ENCODE measurements around the gene NBL1.

NBL1 gene

DNA sequence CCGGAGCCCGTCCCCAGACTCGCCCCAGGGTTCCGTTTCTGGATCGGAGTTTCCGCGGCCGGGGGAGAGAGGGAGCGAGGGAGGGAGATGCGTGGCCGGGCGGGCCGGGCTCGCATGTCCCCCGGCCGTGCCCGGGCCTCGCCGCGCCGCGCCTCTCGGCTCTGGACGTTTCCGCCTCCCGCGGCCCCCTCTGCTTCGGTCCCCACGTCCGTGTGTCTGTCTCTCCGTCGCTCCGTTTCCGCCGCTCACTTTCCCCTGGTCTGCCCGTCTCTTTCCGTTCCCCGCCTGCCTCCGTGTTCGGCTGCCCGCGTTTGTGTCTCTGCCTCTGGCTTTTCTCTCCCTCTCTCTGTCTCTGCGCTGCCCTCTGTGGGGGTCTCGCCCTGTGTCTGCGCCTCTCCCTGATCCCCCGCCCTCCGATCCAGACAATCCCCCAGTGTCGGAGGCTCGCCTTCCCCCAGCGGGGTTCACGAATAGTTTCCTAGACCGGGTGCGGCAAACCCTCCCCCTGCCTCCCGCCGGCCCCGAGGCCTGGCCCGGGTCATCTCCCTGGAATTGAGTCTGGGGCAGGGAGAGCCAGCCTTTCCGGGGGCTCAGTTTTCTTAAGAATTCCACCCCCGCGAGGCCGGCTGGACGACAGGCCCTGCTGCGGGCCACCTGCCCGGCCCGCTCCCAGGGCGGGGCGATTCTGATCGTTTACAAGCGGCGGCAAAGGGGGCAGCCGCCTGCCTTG lies 735 bp downstream of the NBL1 start:
- TF ChIP-seq JUND (IDR thresholded peaks at IDR 0.05; ENCODE audit: low read depth) = no peak
- in situ Hi-C loops (cut with HindIII; ENCODE audit: low pct_unique_long_range_greater_than_20kb, low sequenced_read_pairs) = no loop called here

DNA sequence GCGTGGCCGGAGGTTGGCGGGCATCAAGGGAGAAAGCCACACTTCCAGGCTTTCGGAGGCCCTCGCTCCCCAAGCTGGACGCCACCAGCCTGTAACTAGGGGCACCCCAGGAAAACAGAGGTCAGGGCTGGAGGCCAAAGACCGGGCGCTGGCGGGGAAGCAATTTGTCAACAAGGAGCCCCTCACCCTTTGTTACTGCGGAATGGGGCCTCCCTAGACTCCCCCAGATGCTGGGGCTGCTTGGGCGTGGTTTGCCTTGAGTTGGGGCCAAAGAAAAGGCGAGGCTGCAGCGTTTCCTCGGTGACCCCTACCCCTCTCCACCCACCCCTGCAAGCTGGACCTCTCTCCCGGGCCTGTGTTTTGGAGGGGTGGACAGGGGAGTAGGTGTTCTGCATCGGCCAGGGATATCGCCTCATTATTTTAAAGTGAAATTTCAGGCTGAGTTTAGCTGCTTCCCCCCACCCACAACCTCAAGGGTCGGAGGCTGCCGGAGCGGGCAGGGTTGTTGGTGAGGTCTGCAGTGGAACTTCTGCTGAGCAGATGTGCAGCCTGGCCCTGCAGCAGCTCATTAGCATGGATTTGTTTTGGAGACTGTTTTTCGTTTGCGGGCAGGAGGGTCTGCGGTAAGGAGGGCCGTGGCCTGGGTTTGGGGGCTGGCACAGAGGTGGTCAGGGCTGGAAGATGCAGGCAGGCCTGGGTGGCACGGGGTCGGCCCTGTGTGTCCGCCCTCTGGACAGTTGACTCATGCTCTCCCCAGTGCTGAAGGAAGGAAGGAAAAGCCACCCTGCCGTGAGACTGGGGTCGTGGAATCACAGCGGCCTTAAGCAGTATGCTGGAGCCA lies 1.5 kb downstream of the NBL1 start:
- in situ Hi-C loops (cut with HindIII; ENCODE audit: low pct_unique_long_range_greater_than_20kb, low sequenced_read_pairs) = no loop called here
- DNase-seq (ENCODE audit: low read depth in 1 of 2, low spot score in 1 of 2) = no peak
- no peak for TF ChIP-seq JUND (IDR thresholded peaks at IDR 0.05; ENCODE audit: low read depth)

More for the DNA sequence above, 735 bp downstream of the NBL1 start:
- DNase-seq (ENCODE audit: low read depth in 1 of 2, low spot score in 1 of 2) = no peak

DNA sequence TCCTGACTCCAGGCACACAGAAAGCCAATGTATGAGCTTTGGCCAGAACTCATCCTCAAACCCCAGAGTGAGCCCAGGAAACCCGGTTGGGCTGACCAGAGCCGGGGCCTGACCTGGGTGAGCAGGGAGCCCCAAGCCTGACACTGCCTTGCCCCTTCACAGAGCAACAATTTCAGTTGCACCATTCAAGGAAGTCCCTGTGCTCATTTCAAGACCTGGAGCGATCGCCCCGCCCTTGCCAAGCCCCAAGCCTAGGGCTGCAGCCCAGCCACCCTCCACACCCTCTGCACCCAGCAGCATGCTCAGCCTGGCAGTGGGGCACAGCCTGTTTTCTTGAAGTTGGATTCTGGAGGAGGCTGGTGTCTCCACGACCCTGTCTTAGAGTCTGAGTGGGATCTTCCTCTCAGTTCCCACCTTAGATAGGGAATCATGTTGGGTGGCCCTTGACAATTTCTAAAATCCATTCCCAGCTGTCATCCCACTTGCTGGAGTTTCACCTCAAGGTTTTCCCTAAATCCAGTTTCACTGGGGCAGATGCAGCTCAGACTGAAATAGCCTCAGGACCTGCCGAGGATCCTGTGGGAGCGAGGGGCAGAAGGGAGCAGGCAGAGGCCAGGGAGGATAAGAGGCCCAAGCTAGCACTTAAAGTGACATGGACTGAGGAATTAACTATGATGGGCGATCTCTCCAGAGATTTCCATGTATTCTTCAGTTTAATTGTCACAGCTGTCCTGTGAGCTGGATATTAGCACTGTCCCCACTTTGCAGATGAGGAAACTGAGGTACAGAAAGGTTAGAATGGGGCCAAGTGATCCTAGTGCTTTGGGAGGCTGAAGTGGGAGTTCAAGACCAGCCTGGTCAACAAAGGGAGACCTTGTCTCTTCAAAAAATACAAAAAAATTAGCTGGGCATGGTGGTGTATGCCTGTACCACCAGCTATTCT lies 2.5 kb downstream of the NBL1 start:
- TF ChIP-seq JUND (IDR thresholded peaks at IDR 0.05; ENCODE audit: low read depth) = no peak
- no peak for DNase-seq (ENCODE audit: low read depth in 1 of 2, low spot score in 1 of 2)
- in situ Hi-C loops (cut with HindIII; ENCODE audit: low pct_unique_long_range_greater_than_20kb, low sequenced_read_pairs) = no loop called here

DNA sequence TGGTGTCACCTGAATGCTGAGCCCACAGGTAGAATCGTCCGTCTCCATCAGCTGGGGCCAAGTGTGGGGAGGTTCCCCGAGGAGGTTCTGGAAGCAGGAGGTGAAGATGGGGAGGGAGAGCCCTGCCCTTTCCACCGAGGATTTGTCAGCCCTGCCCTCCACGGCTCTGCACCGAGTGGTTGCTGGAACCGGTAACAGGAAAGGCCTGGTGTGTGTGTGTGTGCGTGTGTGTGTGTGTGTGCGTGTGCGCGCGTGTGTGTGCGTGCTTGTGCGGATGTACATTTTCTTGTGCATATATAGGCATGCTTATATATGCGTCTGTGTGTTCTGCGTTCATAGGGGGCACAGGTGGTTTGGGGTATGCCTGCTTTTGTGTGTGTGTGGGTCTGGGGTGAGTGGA lies 3.5 kb downstream of the NBL1 start:
- no peak for TF ChIP-seq JUND (IDR thresholded peaks at IDR 0.05; ENCODE audit: low read depth)
- in situ Hi-C loops (cut with HindIII; ENCODE audit: low pct_unique_long_range_greater_than_20kb, low sequenced_read_pairs) = no loop called here
- DNase-seq (ENCODE audit: low read depth in 1 of 2, low spot score in 1 of 2) = no peak

DNA sequence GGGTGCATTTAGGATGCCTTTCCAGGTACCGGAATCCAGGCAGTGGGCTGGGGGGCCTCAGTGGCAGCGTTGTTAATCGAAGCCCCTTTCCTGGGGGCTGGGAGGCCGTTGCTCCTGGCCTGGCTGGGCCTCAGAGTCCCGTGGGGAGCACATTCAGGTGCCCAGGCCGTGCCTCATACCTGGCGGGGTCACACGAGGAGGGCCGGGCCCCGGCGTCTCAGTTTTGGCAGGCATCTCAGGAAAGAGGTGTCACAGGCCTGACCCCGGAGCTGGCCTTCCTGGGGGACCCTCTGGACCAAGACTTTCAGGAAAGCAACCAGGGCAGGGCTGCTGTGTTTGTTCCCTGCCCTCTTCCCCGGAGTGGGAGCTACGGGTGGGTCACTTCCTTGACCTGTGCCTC lies 4.1 kb downstream of the NBL1 start:
- TF ChIP-seq JUND (IDR thresholded peaks at IDR 0.05; ENCODE audit: low read depth) = no peak
- in situ Hi-C loops (cut with HindIII; ENCODE audit: low pct_unique_long_range_greater_than_20kb, low sequenced_read_pairs) = no loop called here
- DNase-seq (ENCODE audit: low read depth in 1 of 2, low spot score in 1 of 2) = no peak

DNA sequence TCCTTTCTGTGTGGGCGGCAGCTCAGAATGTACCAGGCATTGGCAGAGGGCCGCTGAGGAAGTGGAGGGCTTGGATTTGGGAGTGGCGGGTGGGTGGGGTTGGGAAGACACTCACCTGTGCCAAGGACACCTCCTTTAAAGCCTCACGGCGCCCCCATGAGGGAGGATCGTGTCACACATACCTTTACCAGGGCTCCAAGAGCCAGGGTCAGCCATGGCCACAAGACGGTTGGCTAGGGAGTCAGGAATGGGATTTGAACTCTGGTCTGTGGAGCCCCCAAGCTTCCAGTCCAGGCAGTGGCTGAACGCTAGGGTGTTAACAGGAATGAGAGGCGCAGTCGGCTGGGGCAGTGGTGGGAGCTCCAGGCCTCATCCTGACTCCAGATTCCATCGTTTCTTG lies 4.6 kb downstream of the NBL1 start:
- TF ChIP-seq JUND (IDR thresholded peaks at IDR 0.05; ENCODE audit: low read depth) = no peak
- peak in 1 of 2 experiments; percentile 74 for DNase-seq (ENCODE audit: low read depth in 1 of 2, low spot score in 1 of 2)
- in situ Hi-C loops (cut with HindIII; ENCODE audit: low pct_unique_long_range_greater_than_20kb, low sequenced_read_pairs) = no loop called here

DNA sequence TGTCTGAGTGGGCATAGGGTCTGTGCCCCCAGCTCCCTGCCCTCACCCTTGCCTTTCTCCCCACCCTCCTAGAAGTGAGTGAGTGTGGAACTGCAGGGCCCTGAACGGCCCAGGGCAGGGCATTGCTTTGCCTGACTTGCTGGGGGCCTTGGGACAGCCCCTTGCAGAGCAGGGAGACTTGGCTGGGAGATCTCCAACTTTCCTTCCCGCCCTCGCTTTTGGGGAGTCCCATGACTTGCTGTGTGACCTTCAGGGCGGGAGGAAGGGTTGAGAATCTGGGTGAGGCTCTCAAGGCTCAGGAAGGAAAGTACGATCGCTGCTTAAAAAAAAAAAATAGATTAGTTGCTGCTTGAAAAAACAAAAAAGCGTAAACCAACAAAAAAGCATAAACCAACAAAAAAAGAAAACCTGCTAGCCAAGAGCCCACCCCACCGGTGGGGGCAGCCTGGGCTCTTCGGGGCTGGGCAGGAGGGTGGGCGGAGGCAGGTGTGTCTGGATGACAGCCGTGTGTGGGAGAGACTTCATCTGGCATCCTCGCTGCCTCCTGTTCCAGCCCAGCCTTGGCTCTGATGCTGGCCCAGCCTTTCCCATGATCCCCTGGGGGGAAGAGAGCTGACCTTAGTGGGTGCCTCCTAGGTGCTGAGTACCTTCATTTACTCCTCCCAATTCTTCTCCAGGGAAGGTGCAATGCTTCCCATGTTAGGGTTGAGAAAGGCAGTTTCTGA lies 6.5 kb downstream of the NBL1 start:
- DNase-seq (ENCODE audit: low read depth in 1 of 2, low spot score in 1 of 2) = no peak
- in situ Hi-C loops (cut with HindIII; ENCODE audit: low pct_unique_long_range_greater_than_20kb, low sequenced_read_pairs) = no loop called here
- no peak for TF ChIP-seq JUND (IDR thresholded peaks at IDR 0.05; ENCODE audit: low read depth)

DNA sequence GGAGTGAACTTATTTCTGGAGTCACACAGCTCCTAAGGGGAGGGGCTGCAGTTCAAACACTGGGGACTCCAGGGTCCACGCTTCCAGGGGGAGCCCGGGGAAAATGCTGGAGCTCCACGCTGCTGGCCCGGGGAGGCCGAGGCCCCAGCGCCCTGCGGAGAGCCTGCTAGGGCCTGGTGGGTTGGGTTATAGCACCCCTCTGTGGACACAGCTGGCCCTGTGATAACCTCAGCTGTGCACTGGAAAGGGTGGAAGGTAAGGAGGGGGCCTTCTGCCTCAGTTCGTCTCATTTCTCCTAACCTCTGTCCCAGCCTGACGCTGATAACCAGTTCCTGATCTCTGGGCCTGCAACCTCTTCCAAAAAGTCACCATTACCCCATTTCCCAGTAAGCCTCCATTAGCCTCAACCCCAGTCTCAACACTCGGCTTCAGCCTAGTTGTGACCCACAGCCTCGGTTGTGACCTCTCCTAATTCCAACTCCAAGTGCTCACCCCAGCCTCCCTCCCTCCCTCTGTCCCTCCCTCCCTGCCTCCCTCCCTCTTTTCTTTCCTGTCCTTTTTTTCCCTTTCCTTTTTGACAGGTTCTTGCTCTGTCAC lies 7.1 kb downstream of the NBL1 start:
- peak in 1 of 2 experiments; percentile 38 for DNase-seq (ENCODE audit: low read depth in 1 of 2, low spot score in 1 of 2)
- in situ Hi-C loops (cut with HindIII; ENCODE audit: low pct_unique_long_range_greater_than_20kb, low sequenced_read_pairs) = no loop called here
- no peak for TF ChIP-seq JUND (IDR thresholded peaks at IDR 0.05; ENCODE audit: low read depth)

DNA sequence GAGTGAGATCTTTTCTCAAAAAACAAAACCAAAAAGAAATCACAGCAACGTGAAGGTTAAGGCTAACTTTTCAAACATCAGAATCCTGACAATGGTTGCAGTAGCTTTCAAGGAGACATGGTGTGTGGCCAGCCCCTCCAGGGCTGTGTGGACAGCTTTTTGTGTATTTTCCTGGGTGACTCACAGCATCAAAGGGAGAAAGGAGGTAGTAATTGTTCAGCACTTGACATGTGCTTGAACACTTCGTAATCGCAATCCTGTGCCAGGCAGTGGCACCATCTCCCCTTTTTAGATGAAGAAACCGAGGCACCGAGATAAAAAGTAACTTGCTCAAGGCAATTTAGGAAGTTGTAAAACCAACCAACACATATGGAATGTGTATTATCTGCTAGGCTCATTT lies 10.3 kb downstream of the NBL1 start:
- no peak for TF ChIP-seq JUND (IDR thresholded peaks at IDR 0.05; ENCODE audit: low read depth)
- DNase-seq (ENCODE audit: low read depth in 1 of 2, low spot score in 1 of 2) = no peak
- in situ Hi-C loops (cut with HindIII; ENCODE audit: low pct_unique_long_range_greater_than_20kb, low sequenced_read_pairs) = no loop called here

DNA sequence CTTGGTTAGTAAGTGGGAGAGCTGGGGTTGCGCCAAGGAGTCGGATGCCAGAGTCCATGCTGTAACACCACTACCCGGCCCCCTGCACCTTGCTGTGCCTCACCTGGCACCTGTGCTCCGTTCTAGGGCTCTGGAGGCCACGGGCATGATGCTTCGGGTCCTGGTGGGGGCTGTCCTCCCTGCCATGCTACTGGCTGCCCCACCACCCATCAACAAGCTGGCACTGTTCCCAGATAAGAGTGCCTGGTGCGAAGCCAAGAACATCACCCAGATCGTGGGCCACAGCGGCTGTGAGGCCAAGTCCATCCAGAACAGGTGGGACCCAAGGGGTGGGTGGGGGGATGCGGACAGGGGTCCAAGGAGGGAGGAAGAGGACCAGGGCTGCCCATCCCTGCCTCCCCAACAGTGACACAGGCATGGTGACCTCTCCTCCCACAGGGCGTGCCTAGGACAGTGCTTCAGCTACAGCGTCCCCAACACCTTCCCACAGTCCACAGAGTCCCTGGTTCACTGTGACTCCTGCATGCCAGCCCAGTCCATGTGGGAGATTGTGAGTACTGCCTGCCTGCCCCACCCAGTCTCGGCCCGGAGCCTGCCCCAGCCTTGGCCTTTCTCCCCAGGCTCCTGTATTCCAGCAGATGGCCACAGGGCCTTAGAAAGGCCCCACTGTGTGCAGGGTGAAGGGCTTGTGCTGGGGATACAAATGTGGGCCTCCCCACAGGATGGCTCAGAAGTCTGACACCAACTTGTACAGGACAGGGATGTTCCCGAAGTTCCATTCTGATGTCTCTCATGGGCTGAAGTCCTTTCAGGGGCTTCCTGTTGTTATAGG lies 11.0 kb downstream of the NBL1 start:
- DNase-seq (ENCODE audit: low read depth in 1 of 2, low spot score in 1 of 2) = no peak
- TF ChIP-seq JUND (IDR thresholded peaks at IDR 0.05; ENCODE audit: low read depth) = no peak
- in situ Hi-C loops (cut with HindIII; ENCODE audit: low pct_unique_long_range_greater_than_20kb, low sequenced_read_pairs) = no loop called here

DNA sequence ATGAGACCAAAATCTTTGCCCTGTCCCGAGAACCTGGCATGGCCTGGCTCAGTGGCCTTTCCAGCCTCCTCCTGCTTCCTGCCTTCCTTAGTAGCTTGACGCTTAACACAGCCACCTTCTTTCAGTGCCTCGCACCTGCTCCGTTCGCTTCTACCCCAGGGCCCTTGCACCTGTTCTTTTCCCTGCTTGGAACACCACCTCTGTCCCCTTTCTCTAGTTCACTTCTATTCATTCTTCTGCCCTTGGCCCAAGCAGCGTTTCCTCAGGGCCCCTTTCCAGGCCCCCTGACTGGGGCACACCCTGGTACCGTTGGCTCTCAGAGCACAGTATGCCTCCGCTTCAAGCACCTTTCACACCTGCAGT lies 11.6 kb downstream of the NBL1 start:
- DNase-seq (ENCODE audit: low read depth in 1 of 2, low spot score in 1 of 2) = no peak
- in situ Hi-C loops (cut with HindIII; ENCODE audit: low pct_unique_long_range_greater_than_20kb, low sequenced_read_pairs) = no loop called here
- TF ChIP-seq JUND (IDR thresholded peaks at IDR 0.05; ENCODE audit: low read depth) = no peak

Measured in T47D (cell line).